HEK293 (cell line): ENCODE results near the gene NFKBIE.
A peak's percentile ranks its signal among the peaks of the same experiment; 100 is the strongest.

ENCODE experiments used
- CTCF ChIA-PET: fragments of 350-600 bp; formaldehyde crosslinking; extraction: SDS; loops from one replicate; lab custom pipeline; 2021; ENCODE audit warnings: antibody characterized with exemption; lab: Yijun Ruan, JAX
- POLR2A ChIA-PET: fragments of 300-600 bp; formaldehyde crosslinking; extraction: SDS; loops from one replicate; lab custom pipeline; 2020; ENCODE audit warnings: antibody characterized with exemption, inconsistent platforms; lab: Yijun Ruan, JAX
- H3K27ac ChIP-seq: fragments of 200-500 bp; sonication (Bioruptor generic); 2 replicates; pipeline ENCODE4 v1.5.1; 2014; ENCODE audit warnings: low read depth, low read length, control low read depth, inconsistent platforms; ENCODE audit errors: extremely low read depth
- H3K36me3 ChIP-seq, 2 experiments: fragments of 200-500 bp in 1 of 2; sonication (Bioruptor generic) in 1 of 2; 1 replicate in 1 of 2; 2 replicates in 1 of 2; pipeline ENCODE4 v1.5.1; 2014 to 2017; ENCODE audit warnings: inconsistent platforms in 2 of 2, low read length in 2 of 2; ENCODE audit not compliant: control insufficient read depth in 2 of 2, insufficient read depth in 1 of 2
- H3K4me1 ChIP-seq: fragments of 200-500 bp; sonication (Bioruptor generic); 2 replicates; pipeline ENCODE4 v1.5.1; 2014; ENCODE audit warnings: mild to moderate bottlenecking, low read length, inconsistent platforms; ENCODE audit not compliant: control insufficient read depth, insufficient read depth
- H3K4me3 ChIP-seq: 2 replicates; pipeline ENCODE4 v1.5.1; 2011; ENCODE audit warnings: low read depth, mild to moderate bottlenecking, control low read depth, low read length, moderate library complexity
- H3K9me3 ChIP-seq: fragments of 200-500 bp; sonication (Bioruptor generic); 2 replicates; pipeline ENCODE4 v1.5.1; 2014; ENCODE audit warnings: low read depth, low read length, inconsistent platforms; ENCODE audit not compliant: control insufficient read depth, insufficient read depth
- BCL11B ChIP-seq: fragments of 450-650 bp; formaldehyde crosslinking; IDR thresholded peaks from 2 replicates; pipeline ENCODE4 v1.5.1; 2016; ENCODE audit warnings: low read depth, missing biosample characterization, missing genetic modification characterization
- EGR2 ChIP-seq: fragments of 450-650 bp; formaldehyde crosslinking; IDR thresholded peaks from 2 replicates; pipeline ENCODE4 v1.5.1; 2016; ENCODE audit warnings: low read depth, missing biosample characterization, missing genetic modification characterization
- FEZF1 ChIP-seq: fragments of 450-650 bp; formaldehyde crosslinking; IDR thresholded peaks from 2 replicates; pipeline ENCODE4 v1.5.1; 2016; ENCODE audit warnings: missing biosample characterization, missing genetic modification characterization
- GLIS1 ChIP-seq: fragments of 450-650 bp; formaldehyde crosslinking; IDR thresholded peaks from 2 replicates; pipeline ENCODE4 v1.5.1; 2016; ENCODE audit warnings: missing biosample characterization, missing genetic modification characterization
- KLF10 ChIP-seq: fragments of 450-650 bp; IDR thresholded peaks from 2 replicates; pipeline ENCODE4 v1.5.1; 2018; ENCODE audit warnings: missing biosample characterization, mild to moderate bottlenecking, missing genetic modification characterization
- KLF8 ChIP-seq: fragments of 450-650 bp; formaldehyde crosslinking; IDR thresholded peaks from 2 replicates; pipeline ENCODE4 v1.5.1; 2016; ENCODE audit warnings: missing biosample characterization, missing genetic modification characterization
- KLF9 ChIP-seq: fragments of 450-650 bp; formaldehyde crosslinking; IDR thresholded peaks from 2 replicates; pipeline ENCODE4 v1.5.1; 2016; ENCODE audit warnings: missing biosample characterization, missing genetic modification characterization, low read depth
- SP2 ChIP-seq: fragments of 450-650 bp; formaldehyde crosslinking; IDR thresholded peaks from 2 replicates; pipeline ENCODE4 v1.5.1; 2016; ENCODE audit warnings: missing biosample characterization, missing genetic modification characterization
- YY1 ChIP-seq: fragments of 450-650 bp; formaldehyde crosslinking; IDR thresholded peaks from 2 replicates; pipeline ENCODE4 v1.5.1; 2018; ENCODE audit warnings: missing biosample characterization, missing genetic modification characterization
- ZBTB48 ChIP-seq: fragments of 450-650 bp; formaldehyde crosslinking; IDR thresholded peaks from 2 replicates; pipeline ENCODE4 v1.5.1; 2016; ENCODE audit warnings: missing biosample characterization, missing genetic modification characterization
- ZFHX2 ChIP-seq: fragments of 450-650 bp; formaldehyde crosslinking; conservative IDR thresholded peaks from 2 replicates; pipeline ENCODE4 v1.5.1; 2016; ENCODE audit warnings: missing biosample characterization, missing genetic modification characterization
- ZNF2 ChIP-seq: fragments of 450-650 bp; formaldehyde crosslinking; IDR thresholded peaks from 2 replicates; pipeline ENCODE4 v1.5.1; 2016; ENCODE audit warnings: missing biosample characterization, missing genetic modification characterization
- ZNF335 ChIP-seq: fragments of 450-650 bp; formaldehyde crosslinking; conservative IDR thresholded peaks from 2 replicates; pipeline ENCODE4 v1.5.1; 2016; ENCODE audit warnings: missing biosample characterization, missing genetic modification characterization
- ZNF341 ChIP-seq: fragments of 450-650 bp; formaldehyde crosslinking; IDR thresholded peaks from 2 replicates; pipeline ENCODE4; 2016; ENCODE audit warnings: low read depth, missing biosample characterization, missing genetic modification characterization
- ZNF530 ChIP-seq: fragments of 450-650 bp; formaldehyde crosslinking; IDR thresholded peaks from 2 replicates; pipeline ENCODE4 v1.5.1; 2016; ENCODE audit warnings: low read depth, missing biosample characterization, missing genetic modification characterization
- ZNF654 ChIP-seq: fragments of 450-650 bp; formaldehyde crosslinking; IDR thresholded peaks from 2 replicates; pipeline ENCODE4 v1.5.1; 2016; ENCODE audit warnings: low read depth, missing biosample characterization, missing genetic modification characterization
- ZNF660 ChIP-seq: fragments of 450-650 bp; IDR thresholded peaks from 2 replicates; pipeline ENCODE4 v1.5.1; 2018; ENCODE audit warnings: missing biosample characterization, mild to moderate bottlenecking, missing genetic modification characterization
- ZNF677 ChIP-seq: fragments of 450-650 bp; IDR thresholded peaks from 2 replicates; pipeline ENCODE4 v1.5.0; 2018; ENCODE audit warnings: missing biosample characterization, mild to moderate bottlenecking, missing genetic modification characterization, moderate library complexity
- TF ChIP-seq, protein P1 (sequence below): fragments of 450-650 bp; formaldehyde crosslinking; IDR thresholded peaks from 2 replicates; pipeline ENCODE4 v1.5.1; 2016; ENCODE audit warnings: missing biosample characterization, missing genetic modification characterization
- TF ChIP-seq, protein P2 (sequence below): fragments of 450-650 bp; formaldehyde crosslinking; IDR thresholded peaks from 2 replicates; pipeline ENCODE4 v1.5.1; 2016; ENCODE audit warnings: missing biosample characterization, missing genetic modification characterization
- TF ChIP-seq, protein P3 (sequence below): fragments of 450-650 bp; formaldehyde crosslinking; IDR thresholded peaks from 2 replicates; pipeline ENCODE4 v1.5.1; 2017; ENCODE audit warnings: missing biosample characterization, missing genetic modification characterization
- TF ChIP-seq, protein P4 (sequence below): fragments of 450-650 bp; formaldehyde crosslinking; IDR thresholded peaks from 2 replicates; pipeline ENCODE4 v1.5.1; 2016; ENCODE audit warnings: missing biosample characterization, missing genetic modification characterization
- TF ChIP-seq, protein P5 (sequence below): fragments of 450-650 bp; formaldehyde crosslinking; conservative IDR thresholded peaks from 2 replicates; pipeline ENCODE4 v1.5.1; 2016; ENCODE audit warnings: low read depth, missing biosample characterization, missing genetic modification characterization
- TF ChIP-seq, protein P6 (sequence below): fragments of 450-650 bp; formaldehyde crosslinking; IDR thresholded peaks from 2 replicates; pipeline ENCODE4 v1.5.1; 2016; ENCODE audit warnings: missing biosample characterization, missing genetic modification characterization

NFKBIE gene, protein sequence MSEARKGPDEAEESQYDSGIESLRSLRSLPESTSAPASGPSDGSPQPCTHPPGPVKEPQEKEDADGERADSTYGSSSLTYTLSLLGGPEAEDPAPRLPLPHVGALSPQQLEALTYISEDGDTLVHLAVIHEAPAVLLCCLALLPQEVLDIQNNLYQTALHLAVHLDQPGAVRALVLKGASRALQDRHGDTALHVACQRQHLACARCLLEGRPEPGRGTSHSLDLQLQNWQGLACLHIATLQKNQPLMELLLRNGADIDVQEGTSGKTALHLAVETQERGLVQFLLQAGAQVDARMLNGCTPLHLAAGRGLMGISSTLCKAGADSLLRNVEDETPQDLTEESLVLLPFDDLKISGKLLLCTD

DNA sequence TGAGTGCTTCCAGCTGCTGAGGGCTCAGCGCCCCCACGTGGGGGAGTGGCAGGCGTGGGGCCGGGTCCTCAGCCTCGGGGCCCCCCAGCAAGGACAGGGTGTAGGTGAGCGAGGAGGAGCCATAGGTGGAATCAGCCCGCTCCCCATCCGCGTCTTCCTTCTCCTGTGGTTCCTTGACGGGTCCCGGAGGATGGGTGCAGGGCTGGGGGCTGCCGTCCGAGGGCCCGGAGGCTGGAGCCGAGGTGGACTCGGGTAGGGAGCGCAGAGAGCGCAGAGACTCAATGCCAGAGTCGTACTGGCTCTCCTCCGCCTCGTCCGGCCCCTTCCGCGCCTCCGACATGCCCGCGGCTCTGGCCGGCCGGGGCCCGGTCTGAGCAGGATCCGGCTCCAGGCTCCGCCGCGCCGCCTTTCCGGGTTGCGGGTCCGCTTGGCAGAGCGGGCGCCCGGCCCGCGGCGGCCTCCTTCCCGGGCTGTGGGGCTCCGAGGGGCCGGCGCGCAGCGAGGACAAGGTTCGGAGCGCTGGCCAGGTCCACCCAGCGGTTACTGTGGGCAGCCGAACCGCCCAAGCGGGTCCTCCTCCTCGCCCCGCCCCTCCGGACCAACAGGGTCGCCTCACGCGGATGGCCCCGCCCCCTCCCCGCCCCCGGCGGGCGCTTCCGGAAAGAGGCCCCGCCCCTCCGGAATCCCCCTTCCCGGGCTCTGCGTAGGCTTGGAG lies at the start of gene NFKBIE:
NFKBIE (minus strand) TSS at position 545 of the 715 bp plus-strand sequence; CDS start at position 340, 205 bp downstream.
- Histone ChIP-seq H3K9me3 (no peaks in the 10 kb centered on the region), H3K27ac (peak within 1 kb of the TSS; percentile 76; the same call in 1 of the 2 replicates), H3K4me3 (peak within 1 kb of the TSS; percentile 62), H3K4me1 (peaks cover 4% of the 10 kb centered on the region; the same call in 1 of the 2 replicates), H3K36me3 (peaks cover 0 to 16% of the 10 kb centered on the region in 2 experiments; a peak in 1 of 3 replicates)
- CTCF ChIA-PET, result interaction anchor here (0.7 to 7.2 kb wide), 10 partner anchors 9 to 79 kb away, joined by 3 to 208 read pairs (median 35); partner anchors contain the start of genes AARS2, SLC35B2 and SPATS1
- POLR2A ChIA-PET, result interaction anchor here (0.6 to 2.2 kb wide), 3 partner anchors 18 to 555 kb away, joined by 3 to 15 read pairs (median 5); partner anchors contain the start of gene HSP90AB1
- TF ChIP-seq FEZF1 (tag by site-specific recombination) (no peak; the same call in 1 of the 2 replicates), EGR2 (peak; percentile 59), BCL11B (tag by site-specific recombination) (0 out of 2 replicates have a peak, but pooled peaks have one; percentile 55), GLIS1 (peak; percentile 87), SP2 (tag by site-specific recombination) (peak; percentile 83), YY1 (tag by site-specific recombination) (0 out of 2 replicates have a peak, but pooled peaks have one; percentile 28), ZNF341 (tag by site-specific recombination) (no peak), ZNF654 (tag by site-specific recombination) (peak; percentile 30; the same call in 1 of the 2 replicates), ZFHX2 (tag by site-specific recombination) (peak; percentile 38; the same call in 1 of the 2 replicates), ZNF660 (tag by site-specific recombination) (peak; percentile 82; the same call in 1 of the 2 replicates), ZNF677 (tag by site-specific recombination) (0 out of 2 replicates have a peak, but pooled peaks have one; percentile 44), ZNF530 (tag by site-specific recombination) (no peak), KLF8 (peak; percentile 52; the same call in 1 of the 2 replicates), ZBTB48 (tag by site-specific recombination) (peak; percentile 56; the same call in 1 of the 2 replicates), ZNF2 (tag by site-specific recombination) (no peak), KLF9 (tag by site-specific recombination) (peak; percentile 85), KLF10 (tag by site-specific recombination) (peak; percentile 81), ZNF335 (tag by site-specific recombination) (peak; percentile 71; the same call in 1 of the 2 replicates)
- TF ChIP-seq, protein P1, sequence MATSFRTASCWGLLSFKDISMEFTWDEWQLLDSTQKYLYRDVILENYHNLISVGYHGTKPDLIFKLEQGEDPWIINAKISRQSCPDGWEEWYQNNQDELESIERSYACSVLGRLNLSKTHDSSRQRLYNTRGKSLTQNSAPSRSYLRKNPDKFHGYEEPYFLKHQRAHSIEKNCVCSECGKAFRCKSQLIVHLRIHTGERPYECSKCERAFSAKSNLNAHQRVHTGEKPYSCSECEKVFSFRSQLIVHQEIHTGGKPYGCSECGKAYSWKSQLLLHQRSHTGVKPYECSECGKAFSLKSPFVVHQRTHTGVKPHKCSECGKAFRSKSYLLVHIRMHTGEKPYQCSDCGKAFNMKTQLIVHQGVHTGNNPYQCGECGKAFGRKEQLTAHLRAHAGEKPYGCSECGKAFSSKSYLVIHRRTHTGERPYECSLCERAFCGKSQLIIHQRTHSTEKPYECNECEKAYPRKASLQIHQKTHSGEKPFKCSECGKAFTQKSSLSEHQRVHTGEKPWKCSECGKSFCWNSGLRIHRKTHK, result no peak
- TF ChIP-seq, protein P2, sequence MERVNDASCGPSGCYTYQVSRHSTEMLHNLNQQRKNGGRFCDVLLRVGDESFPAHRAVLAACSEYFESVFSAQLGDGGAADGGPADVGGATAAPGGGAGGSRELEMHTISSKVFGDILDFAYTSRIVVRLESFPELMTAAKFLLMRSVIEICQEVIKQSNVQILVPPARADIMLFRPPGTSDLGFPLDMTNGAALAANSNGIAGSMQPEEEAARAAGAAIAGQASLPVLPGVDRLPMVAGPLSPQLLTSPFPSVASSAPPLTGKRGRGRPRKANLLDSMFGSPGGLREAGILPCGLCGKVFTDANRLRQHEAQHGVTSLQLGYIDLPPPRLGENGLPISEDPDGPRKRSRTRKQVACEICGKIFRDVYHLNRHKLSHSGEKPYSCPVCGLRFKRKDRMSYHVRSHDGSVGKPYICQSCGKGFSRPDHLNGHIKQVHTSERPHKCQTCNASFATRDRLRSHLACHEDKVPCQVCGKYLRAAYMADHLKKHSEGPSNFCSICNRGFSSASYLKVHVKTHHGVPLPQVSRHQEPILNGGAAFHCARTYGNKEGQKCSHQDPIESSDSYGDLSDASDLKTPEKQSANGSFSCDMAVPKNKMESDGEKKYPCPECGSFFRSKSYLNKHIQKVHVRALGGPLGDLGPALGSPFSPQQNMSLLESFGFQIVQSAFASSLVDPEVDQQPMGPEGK (tag by site-specific recombination), result peak; percentile 88
- TF ChIP-seq, protein P3, sequence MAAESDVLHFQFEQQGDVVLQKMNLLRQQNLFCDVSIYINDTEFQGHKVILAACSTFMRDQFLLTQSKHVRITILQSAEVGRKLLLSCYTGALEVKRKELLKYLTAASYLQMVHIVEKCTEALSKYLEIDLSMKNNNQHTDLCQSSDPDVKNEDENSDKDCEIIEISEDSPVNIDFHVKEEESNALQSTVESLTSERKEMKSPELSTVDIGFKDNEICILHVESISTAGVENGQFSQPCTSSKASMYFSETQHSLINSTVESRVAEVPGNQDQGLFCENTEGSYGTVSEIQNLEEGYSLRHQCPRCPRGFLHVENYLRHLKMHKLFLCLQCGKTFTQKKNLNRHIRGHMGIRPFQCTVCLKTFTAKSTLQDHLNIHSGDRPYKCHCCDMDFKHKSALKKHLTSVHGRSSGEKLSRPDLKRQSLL (tag by site-specific recombination), result peak; percentile 55
- TF ChIP-seq, protein P4, sequence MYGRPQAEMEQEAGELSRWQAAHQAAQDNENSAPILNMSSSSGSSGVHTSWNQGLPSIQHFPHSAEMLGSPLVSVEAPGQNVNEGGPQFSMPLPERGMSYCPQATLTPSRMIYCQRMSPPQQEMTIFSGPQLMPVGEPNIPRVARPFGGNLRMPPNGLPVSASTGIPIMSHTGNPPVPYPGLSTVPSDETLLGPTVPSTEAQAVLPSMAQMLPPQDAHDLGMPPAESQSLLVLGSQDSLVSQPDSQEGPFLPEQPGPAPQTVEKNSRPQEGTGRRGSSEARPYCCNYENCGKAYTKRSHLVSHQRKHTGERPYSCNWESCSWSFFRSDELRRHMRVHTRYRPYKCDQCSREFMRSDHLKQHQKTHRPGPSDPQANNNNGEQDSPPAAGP (tag by site-specific recombination), result peak; percentile 4; the same call in 1 of the 2 replicates
- TF ChIP-seq, protein P5, sequence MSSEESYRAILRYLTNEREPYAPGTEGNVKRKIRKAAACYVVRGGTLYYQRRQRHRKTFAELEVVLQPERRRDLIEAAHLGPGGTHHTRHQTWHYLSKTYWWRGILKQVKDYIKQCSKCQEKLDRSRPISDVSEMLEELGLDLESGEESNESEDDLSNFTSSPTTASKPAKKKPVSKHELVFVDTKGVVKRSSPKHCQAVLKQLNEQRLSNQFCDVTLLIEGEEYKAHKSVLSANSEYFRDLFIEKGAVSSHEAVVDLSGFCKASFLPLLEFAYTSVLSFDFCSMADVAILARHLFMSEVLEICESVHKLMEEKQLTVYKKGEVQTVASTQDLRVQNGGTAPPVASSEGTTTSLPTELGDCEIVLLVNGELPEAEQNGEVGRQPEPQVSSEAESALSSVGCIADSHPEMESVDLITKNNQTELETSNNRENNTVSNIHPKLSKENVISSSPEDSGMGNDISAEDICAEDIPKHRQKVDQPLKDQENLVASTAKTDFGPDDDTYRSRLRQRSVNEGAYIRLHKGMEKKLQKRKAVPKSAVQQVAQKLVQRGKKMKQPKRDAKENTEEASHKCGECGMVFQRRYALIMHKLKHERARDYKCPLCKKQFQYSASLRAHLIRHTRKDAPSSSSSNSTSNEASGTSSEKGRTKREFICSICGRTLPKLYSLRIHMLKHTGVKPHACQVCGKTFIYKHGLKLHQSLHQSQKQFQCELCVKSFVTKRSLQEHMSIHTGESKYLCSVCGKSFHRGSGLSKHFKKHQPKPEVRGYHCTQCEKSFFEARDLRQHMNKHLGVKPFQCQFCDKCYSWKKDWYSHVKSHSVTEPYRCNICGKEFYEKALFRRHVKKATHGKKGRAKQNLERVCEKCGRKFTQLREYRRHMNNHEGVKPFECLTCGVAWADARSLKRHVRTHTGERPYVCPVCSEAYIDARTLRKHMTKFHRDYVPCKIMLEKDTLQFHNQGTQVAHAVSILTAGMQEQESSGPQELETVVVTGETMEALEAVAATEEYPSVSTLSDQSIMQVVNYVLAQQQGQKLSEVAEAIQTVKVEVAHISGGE (tag by site-specific recombination), result peak; percentile 46; the same call in 1 of the 2 replicates
- TF ChIP-seq, protein P6, sequence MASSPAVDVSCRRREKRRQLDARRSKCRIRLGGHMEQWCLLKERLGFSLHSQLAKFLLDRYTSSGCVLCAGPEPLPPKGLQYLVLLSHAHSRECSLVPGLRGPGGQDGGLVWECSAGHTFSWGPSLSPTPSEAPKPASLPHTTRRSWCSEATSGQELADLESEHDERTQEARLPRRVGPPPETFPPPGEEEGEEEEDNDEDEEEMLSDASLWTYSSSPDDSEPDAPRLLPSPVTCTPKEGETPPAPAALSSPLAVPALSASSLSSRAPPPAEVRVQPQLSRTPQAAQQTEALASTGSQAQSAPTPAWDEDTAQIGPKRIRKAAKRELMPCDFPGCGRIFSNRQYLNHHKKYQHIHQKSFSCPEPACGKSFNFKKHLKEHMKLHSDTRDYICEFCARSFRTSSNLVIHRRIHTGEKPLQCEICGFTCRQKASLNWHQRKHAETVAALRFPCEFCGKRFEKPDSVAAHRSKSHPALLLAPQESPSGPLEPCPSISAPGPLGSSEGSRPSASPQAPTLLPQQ (tag by site-specific recombination), result peak; percentile 44; the same call in 1 of the 2 replicates
